ENCODE data around the gene IRF7.

The IRF7 gene

DNA sequence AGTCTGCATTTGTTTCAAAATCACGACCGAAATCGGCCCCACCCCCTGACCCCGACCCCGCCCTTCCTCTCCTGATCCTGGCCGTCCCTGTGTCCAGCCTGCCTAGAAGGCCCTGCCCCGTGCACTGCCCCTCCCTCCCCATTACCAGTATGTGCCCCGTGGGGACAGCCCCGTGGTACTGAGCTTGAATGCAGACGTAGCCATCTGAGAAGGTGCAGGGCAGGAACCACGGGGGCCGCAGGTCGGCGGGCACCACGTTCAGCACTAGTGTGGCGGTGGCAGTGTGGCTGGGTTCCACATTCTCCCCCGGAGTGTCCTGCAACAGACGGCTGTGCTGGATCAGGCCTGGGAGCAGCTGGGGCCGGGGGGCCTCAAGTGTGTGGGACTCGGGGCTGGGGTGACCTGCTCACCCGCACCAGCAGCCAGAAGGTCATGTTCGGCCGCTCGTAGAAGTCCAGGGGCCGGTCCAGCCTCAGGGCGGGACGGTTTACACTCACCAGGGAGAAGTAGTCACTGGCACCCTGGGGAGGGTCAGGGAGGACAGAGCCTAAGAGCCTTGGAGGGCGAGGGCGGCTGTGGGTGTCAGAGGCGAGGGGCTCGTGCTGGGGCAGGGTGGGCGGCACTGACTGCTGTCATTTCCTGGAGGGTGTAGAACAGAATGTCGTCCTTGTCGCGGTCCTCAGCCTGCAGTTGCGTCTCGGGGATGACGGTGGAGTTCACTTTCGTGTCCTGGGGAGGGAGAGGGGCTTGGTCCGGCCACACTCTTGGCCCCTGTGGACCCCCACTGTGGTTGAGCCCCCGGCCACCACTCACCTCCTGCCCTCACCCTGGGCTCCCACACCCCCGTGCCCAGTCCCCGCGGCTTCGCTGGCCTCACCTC, 5.4 kb upstream of the IRF7 start:
- in situ Hi-C loops (cut with MboI; ENCODE audit: low pct_unique_long_range_greater_than_20kb, low sequenced_read_pairs, unreplicated experiment), result no loop called here
- TF ChIP-seq, protein P1, sequence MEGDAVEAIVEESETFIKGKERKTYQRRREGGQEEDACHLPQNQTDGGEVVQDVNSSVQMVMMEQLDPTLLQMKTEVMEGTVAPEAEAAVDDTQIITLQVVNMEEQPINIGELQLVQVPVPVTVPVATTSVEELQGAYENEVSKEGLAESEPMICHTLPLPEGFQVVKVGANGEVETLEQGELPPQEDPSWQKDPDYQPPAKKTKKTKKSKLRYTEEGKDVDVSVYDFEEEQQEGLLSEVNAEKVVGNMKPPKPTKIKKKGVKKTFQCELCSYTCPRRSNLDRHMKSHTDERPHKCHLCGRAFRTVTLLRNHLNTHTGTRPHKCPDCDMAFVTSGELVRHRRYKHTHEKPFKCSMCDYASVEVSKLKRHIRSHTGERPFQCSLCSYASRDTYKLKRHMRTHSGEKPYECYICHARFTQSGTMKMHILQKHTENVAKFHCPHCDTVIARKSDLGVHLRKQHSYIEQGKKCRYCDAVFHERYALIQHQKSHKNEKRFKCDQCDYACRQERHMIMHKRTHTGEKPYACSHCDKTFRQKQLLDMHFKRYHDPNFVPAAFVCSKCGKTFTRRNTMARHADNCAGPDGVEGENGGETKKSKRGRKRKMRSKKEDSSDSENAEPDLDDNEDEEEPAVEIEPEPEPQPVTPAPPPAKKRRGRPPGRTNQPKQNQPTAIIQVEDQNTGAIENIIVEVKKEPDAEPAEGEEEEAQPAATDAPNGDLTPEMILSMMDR (IDR thresholded peaks at IDR 0.05; ENCODE audit: extremely low read depth, insufficient read depth, missing control alignments), result no peak
- DNase-seq (ENCODE audit: low spot score), result no peak

DNA sequence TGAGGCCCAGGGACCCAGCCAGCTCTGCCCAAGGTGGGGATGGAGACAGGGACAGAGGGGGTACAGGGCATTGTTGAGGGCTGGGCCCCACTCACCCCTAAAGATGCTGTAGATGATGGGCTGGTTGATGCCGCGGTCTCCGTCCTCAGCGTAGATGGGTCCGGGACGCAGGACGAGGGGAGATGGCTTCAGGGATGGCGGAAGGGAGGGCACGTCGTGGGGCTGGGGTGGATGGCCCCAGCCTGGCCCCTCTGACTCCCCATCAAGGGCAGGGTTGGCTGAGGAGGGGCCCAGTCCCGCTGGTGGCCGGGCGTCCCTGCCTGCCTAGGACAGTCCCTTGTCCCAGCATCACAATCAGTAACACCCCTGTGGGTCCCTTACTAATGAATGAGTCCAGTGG, 4.5 kb upstream of the IRF7 start:
- no peak for DNase-seq (ENCODE audit: low spot score)
- TF ChIP-seq, protein P1 (IDR thresholded peaks at IDR 0.05; ENCODE audit: extremely low read depth, insufficient read depth, missing control alignments), result no peak
- in situ Hi-C loops (cut with MboI; ENCODE audit: low pct_unique_long_range_greater_than_20kb, low sequenced_read_pairs, unreplicated experiment), result no loop called here

DNA sequence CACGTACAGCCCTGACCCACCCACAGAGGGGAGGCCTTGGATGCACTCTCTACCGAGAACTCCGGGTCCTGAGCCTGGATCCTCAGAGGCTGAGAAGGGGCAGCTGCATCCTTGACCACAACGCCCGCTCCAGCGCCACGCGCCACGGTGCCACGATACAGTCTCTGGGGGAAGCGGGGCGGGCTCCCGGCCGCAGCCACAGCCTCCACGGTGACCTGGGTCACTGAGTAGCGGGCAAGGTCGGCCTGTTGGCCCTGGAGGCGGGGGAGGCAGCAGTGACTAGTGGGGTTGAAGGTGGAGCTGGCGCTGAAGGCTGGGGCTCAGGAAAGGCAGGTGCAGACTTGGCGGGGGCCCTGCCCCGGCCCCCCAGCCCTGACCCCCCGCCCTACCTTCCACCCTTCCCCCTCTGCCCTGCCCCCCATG, 3.9 kb upstream of the IRF7 start:
- DNase-seq (ENCODE audit: low spot score), result no peak
- TF ChIP-seq, protein P1 (IDR thresholded peaks at IDR 0.05; ENCODE audit: extremely low read depth, insufficient read depth, missing control alignments), result no peak
- in situ Hi-C loops (cut with MboI; ENCODE audit: low pct_unique_long_range_greater_than_20kb, low sequenced_read_pairs, unreplicated experiment), result no loop called here

DNA sequence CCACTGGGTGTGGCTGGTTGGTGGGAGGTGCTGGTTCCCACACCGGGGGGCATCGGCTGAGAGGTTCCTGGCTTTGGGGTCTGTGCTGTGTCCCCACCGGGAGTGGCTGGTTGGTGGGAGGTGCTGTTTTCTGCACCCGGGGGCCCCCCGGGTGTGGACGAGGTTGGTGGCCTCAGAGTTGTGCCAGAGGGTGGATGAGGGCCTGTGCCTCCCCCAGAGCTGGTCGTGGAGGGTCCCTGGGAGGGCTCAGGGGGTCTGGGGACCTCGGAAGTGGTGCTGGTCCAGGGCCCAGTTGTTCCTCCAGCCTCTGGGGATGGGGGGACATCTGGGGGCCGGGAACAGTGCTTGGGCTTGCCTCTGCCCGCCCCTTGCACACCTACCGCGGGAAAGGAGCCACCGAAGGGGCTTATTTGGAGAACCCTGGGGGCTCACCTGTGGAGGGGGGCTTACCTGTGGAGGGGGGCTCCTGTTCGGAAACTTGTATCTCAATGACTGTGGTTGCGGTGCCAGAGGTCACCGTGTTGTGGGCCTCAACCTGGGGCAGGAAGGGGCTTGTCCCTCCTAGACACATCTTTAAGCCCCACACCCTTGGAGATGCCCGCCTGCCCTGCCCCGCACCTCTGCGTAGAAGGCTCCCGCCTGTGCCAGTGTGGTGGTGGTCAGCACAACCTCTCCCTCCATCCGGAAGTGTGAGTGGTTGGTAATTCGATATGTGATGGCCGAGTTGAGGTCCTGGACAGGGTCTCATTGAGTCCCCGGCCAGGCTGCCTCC, 3.3 kb upstream of the IRF7 start:
- in situ Hi-C loops (cut with MboI; ENCODE audit: low pct_unique_long_range_greater_than_20kb, low sequenced_read_pairs, unreplicated experiment), result no loop called here
- no peak for DNase-seq (ENCODE audit: low spot score)
- TF ChIP-seq, protein P1 (IDR thresholded peaks at IDR 0.05; ENCODE audit: extremely low read depth, insufficient read depth, missing control alignments), result no peak

DNA sequence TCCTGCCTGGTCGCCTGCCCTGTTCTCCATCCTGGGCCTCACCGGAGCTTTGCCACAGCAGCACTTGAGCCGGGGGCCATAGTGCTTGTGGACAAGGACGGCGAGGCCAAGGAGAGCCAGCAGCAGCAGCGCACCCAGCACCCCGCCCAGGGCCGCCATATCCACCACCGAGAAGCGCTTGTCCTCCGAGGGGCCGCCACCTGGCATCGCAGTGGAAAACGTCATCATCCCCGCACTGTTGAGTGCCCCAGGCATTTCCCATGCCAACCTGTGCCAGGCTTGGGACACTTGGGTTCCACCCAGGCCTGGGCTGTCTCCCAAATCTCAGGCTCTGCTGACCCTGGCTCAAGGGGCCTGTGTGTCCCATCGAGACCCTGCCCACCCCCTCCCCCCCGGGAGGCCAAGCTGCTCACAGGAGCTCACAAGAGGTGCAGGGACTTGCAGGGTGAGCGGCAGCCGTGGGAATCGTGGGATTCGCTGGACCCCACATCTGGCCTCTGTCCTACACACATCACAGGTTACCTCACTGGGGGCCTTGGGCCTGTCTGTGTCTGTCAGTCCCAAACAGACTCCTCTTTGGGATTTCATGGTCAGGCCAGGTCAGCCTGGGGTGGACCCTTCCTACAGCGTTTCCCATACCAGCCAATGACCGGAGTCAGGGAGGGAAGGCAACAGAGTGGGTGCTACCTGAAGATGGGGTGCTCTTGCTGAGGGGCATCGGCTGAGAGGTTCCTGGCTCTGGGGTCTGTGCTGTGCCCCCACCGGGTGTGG, 2.3 kb upstream of the IRF7 start:
- in situ Hi-C loops (cut with MboI; ENCODE audit: low pct_unique_long_range_greater_than_20kb, low sequenced_read_pairs, unreplicated experiment), result no loop called here
- DNase-seq (ENCODE audit: low spot score), result no peak
- TF ChIP-seq, protein P1 (IDR thresholded peaks at IDR 0.05; ENCODE audit: extremely low read depth, insufficient read depth, missing control alignments), result no peak

DNA sequence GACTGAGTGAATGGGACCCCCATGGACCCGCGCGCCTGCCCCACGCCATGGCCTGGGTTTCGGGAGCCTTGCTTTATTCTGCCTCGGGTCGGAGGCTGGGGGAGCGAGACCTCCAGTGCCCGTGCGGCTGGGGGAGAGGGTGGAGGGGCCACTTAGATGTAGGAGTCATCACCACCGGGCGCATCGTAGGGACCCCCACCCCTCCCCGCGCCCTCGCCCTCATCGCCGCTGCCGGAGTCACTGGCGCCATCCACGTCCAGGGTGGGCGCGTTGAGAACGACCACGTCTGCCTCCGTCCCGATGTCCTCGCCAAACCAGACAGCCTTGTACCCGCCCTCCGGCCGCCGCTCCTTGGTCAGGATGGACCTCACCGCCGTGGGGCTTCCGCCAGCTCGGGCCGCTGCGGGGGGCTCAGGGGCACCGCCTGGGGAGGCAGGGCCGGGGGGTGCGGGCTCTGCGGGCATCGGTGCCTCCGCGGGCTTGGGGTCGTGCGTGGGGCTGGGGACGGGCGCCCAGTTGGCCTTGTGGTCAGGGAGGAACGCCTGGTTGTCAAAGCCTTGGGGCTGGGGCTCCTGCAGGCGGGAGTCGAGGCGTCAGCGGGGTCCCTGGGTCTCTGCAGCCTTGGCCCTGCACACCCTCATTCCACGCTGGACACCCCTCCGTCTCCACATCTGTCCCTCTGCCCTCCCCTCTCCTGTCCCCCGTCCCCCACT, 1.6 kb upstream of the IRF7 start:
- TF ChIP-seq, protein P1 (IDR thresholded peaks at IDR 0.05; ENCODE audit: extremely low read depth, insufficient read depth, missing control alignments), result no peak
- DNase-seq (ENCODE audit: low spot score), result no peak
- in situ Hi-C loops (cut with MboI; ENCODE audit: low pct_unique_long_range_greater_than_20kb, low sequenced_read_pairs, unreplicated experiment), result no loop called here

All from GM13977 (cell line).